Brain microvascular endothelial cell (primary cell): ENCODE measurements around the gene KAT6B.

ENCODE experiments used
- DNase-seq: peaks from one replicate; pipeline ENCODE4 v3.0.0-alpha.2; 2020
- H3K27ac ChIP-seq: fragments of 250-450 bp; sonication (Bioruptor Pico); 2 replicates; pipeline ENCODE4 v1.5.1; 2020; ENCODE audit warnings: mild to moderate bottlenecking, moderate library complexity
- H3K27me3 ChIP-seq: fragments of 250-450 bp; sonication (Bioruptor Pico); replicated peaks from 2 replicates; pipeline ENCODE4 v1.5.1; 2020; ENCODE audit warnings: mild to moderate bottlenecking
- H3K36me3 ChIP-seq: fragments of 250-450 bp; sonication (Bioruptor Pico); replicated peaks from 2 replicates; pipeline ENCODE4 v1.5.1; 2020; ENCODE audit warnings: mild to moderate bottlenecking
- H3K4me3 ChIP-seq: 2 replicates; pipeline ENCODE4 v1.5.1; 2011; ENCODE audit warnings: low read depth, mild to moderate bottlenecking, control low read depth, low read length, moderate library complexity
- CTCF ChIP-seq: IDR thresholded peaks from 2 replicates; pipeline ENCODE4 v1.5.1; 2011; ENCODE audit warnings: low read depth, mild to moderate bottlenecking, moderate library complexity, low read length, control low read depth, inconsistent platforms; ENCODE audit errors: missing control alignments
- in situ Hi-C: cut with HindIII; loops from 2 replicates; pipeline ENCODE4 v1.10.0; 2017; ENCODE audit warnings: low sequenced_read_pairs, low pct_ligation_motif_present

Gene KAT6B

DNA sequence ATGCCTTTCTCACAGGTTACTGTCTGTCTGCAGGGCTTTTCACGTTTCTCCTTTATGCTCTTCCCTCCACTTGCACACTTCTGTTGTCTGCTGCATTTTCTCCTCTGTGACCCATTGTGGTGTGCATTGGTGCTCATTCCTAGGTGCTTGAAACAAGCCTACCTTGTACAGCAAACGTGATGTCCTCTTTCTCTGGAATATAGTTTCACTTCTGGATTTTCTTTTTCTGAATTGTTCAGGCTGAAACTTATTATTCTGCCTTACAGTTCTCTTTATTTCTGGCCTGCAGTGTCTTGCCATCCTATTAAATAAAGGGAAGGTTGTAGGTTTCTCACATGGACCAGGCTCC is 156.2 kb downstream of the KAT6B start:
- H3K36me3 ChIP-seq = peaks cover 4% of the 10 kb centered on the region
- no peak for TF ChIP-seq CTCF
- in situ Hi-C loops = no loop called here

DNA sequence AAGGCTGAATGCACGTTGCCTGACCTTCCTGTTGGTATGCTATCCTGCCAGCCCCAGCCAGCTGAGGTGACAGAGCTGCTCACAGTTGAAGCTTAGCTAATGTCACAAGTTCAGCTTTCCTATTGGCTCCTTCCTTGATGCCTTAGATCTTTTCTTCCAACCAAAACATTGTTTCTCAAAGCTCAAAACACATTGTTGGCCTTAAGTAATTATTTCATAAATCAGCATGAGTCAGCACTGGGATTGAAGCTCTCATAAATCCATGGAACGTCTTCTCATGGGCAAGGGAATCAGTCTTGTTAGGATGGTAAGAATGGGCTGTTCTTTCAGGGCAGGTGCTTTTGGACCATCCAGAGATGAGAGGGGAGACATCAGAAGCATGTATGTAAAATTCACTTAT is 157.0 kb downstream of the KAT6B start:
- no peak overlapping the region for H3K4me3 ChIP-seq
- H3K36me3 ChIP-seq = peaks cover 4% of the 10 kb centered on the region
- H3K27me3 ChIP-seq = no peaks in the 10 kb centered on the region
- no peak overlapping the region for H3K27ac ChIP-seq
- in situ Hi-C loops = no loop called here
- TF ChIP-seq CTCF = no peak
- DNase-seq = no peak

More for the DNA sequence above, 156.2 kb downstream of the KAT6B start:
- Histone ChIP-seq H3K27me3 (no peaks in the 10 kb centered on the region), H3K4me3 (no peak overlapping the region), H3K27ac (no peak overlapping the region)
- DNase-seq = no peak

- H3K27ac ChIP-seq = no peak overlapping the region
- in situ Hi-C loops = no loop called here
- H3K27me3 ChIP-seq = no peaks in the 10 kb centered on the region
- DNase-seq = no peak
- H3K36me3 ChIP-seq = peaks cover 4% of the 10 kb centered on the region
- no peak for TF ChIP-seq CTCF
- no peak overlapping the region for H3K4me3 ChIP-seq
Observed at GRCh38 chr10:74987339-74988053, 161.1 kb downstream of the KAT6B start.

- no peak for DNase-seq
- in situ Hi-C loops = no loop called here
- Histone ChIP-seq H3K27me3 (no peaks in the 10 kb centered on the region), H3K36me3 (peaks cover 4% of the 10 kb centered on the region), H3K27ac (no peak overlapping the region), H3K4me3 (no peak overlapping the region)
- TF ChIP-seq CTCF = no peak
Observed at GRCh38 chr10:74988054-74988775, 161.8 kb downstream of the KAT6B start.

- H3K4me3 ChIP-seq = no peak overlapping the region
- in situ Hi-C loops = no loop called here
- H3K27me3 ChIP-seq = no peaks in the 10 kb centered on the region
- no peak for DNase-seq
- no peak overlapping the region for H3K27ac ChIP-seq
- TF ChIP-seq CTCF = no peak
- peaks cover 4% of the 10 kb centered on the region for H3K36me3 ChIP-seq
Observed at GRCh38 chr10:74988832-74989561, 162.6 kb downstream of the KAT6B start.
